Retina (tissue), 1 donor: ENCODE results near the gene NEGR1.

Source experiments
- DNase-seq: peaks from one replicate; pipeline ENCODE4 v3.0.0-alpha.2; 2016

Gene NEGR1

GRCh38 chr1:72015006-72015405, 267.3 kb downstream of the NEGR1 start:
- DNase-seq = no peak

GRCh38 chr1:72013161-72013560, 269.2 kb downstream of the NEGR1 start:
- DNase-seq = no peak

- no peak for DNase-seq
Observed at GRCh38 chr1:72011721-72012120, 270.6 kb downstream of the NEGR1 start.

- DNase-seq = no peak
Observed at GRCh38 chr1:72010094-72010431, 272.3 kb downstream of the NEGR1 start.

- DNase-seq = no peak
Observed at GRCh38 chr1:72009173-72010093, 272.9 kb downstream of the NEGR1 start.

- DNase-seq = no peak
Observed at GRCh38 chr1:72007312-72007711, 275.0 kb downstream of the NEGR1 start.

- no peak for DNase-seq
Observed at GRCh38 chr1:72006092-72006491, 276.2 kb downstream of the NEGR1 start.

GRCh38 chr1:72003092-72003491, 279.2 kb downstream of the NEGR1 start:
- no peak for DNase-seq

- DNase-seq = no peak
Observed at GRCh38 chr1:72000809-72001208, 281.5 kb downstream of the NEGR1 start.

GRCh38 chr1:71994646-71995045, 287.7 kb downstream of the NEGR1 start:
- DNase-seq = no peak

- no peak for DNase-seq
Observed at GRCh38 chr1:71987181-71987580, 295.2 kb downstream of the NEGR1 start.

GRCh38 chr1:71986160-71986559, 296.2 kb downstream of the NEGR1 start:
- DNase-seq = no peak

- DNase-seq = no peak
Observed at GRCh38 chr1:71980556-71980955, 301.8 kb downstream of the NEGR1 start.

GRCh38 chr1:71979882-71980281, 302.5 kb downstream of the NEGR1 start:
- DNase-seq = no peak

- no peak for DNase-seq
Observed at GRCh38 chr1:71967670-71968069, 314.7 kb downstream of the NEGR1 start.

- DNase-seq = no peak
Observed at GRCh38 chr1:71964188-71964587, 318.2 kb downstream of the NEGR1 start.

- no peak for DNase-seq
Observed at GRCh38 chr1:71956613-71957285, 325.6 kb downstream of the NEGR1 start.

GRCh38 chr1:71950579-71950978, 331.8 kb downstream of the NEGR1 start:
- DNase-seq = no peak

- DNase-seq = no peak
Observed at GRCh38 chr1:71949681-71950080, 332.7 kb downstream of the NEGR1 start.

- no peak for DNase-seq
Observed at GRCh38 chr1:71948561-71948960, 333.8 kb downstream of the NEGR1 start.

GRCh38 chr1:71944006-71944405, 338.3 kb downstream of the NEGR1 start:
- DNase-seq = no peak

- no peak for DNase-seq
Observed at GRCh38 chr1:71940261-71940660, 342.1 kb downstream of the NEGR1 start.

GRCh38 chr1:71930511-71930910, 351.8 kb downstream of the NEGR1 start:
- no peak for DNase-seq

- no peak for DNase-seq
Observed at GRCh38 chr1:71921935-71922559, 360.3 kb downstream of the NEGR1 start.
